Epithelial cell of esophagus (primary cell): ENCODE results near the gene JPT2.

Source experiments
- DNase-seq: peaks from one replicate; pipeline ENCODE4 v3.0.0; 2010; ENCODE audit warnings: low read depth
- H3K4me3 ChIP-seq: 2 replicates; pipeline ENCODE4 v1.5.1; 2011; ENCODE audit warnings: mild to moderate bottlenecking, low read length, control low read depth
- TF ChIP-seq, protein P1 (sequence below): IDR thresholded peaks from 2 replicates; pipeline ENCODE4 v1.5.1; 2011; ENCODE audit warnings: low read depth, mild to moderate bottlenecking, low read length, control low read depth, inconsistent platforms; ENCODE audit not compliant: insufficient read depth; ENCODE audit errors: missing control alignments

The JPT2 gene

DNA sequence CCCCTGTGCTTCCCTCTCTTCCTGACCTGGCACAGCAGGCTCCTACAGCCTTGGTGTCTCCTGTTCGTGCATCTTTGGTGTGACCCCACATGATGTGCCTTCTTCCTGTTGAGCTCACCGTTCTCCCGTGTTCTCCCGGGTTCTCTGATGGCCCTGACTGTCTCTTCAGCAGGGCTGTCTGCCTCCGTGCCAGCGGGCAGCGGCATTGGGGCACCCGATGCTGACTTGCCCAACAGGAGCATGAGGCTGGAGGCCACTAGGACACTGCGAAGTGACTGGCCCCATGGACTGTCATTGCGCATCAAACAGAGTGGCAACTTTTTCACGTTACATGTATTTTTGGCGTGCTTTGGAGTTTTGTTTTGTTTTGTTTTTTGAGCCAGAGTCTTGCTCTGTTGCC lies 43.5 kb upstream of the JPT2 start:
- H3K4me3 ChIP-seq: no peak overlapping the region
- TF ChIP-seq, protein P1, sequence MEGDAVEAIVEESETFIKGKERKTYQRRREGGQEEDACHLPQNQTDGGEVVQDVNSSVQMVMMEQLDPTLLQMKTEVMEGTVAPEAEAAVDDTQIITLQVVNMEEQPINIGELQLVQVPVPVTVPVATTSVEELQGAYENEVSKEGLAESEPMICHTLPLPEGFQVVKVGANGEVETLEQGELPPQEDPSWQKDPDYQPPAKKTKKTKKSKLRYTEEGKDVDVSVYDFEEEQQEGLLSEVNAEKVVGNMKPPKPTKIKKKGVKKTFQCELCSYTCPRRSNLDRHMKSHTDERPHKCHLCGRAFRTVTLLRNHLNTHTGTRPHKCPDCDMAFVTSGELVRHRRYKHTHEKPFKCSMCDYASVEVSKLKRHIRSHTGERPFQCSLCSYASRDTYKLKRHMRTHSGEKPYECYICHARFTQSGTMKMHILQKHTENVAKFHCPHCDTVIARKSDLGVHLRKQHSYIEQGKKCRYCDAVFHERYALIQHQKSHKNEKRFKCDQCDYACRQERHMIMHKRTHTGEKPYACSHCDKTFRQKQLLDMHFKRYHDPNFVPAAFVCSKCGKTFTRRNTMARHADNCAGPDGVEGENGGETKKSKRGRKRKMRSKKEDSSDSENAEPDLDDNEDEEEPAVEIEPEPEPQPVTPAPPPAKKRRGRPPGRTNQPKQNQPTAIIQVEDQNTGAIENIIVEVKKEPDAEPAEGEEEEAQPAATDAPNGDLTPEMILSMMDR: no peak
- DNase-seq: no peak

DNA sequence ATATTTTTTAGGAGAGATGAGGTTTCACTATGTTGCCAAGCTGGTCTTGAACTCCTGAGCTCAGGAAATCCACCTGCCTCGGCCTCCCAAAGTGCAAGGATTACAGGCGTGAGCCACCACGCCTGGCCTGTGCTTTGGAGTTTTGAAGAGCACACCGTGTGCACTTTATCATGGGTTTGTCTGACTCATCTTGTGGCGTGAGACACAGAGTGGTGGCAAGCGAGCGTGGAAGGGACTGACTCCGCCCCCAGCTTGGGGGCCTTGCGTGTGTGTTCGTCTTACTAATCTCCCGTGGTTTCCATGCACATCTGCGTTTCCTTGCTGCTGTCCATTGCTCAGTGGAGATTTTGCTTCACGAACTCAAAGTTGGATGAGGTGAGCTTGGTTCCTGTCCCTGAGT lies 43.0 kb upstream of the JPT2 start:
- DNase-seq: no peak
- TF ChIP-seq, protein P1: no peak
- no peak overlapping the region for H3K4me3 ChIP-seq

GRCh38 chr16:1637526-1637925 lies 40.6 kb upstream of the JPT2 start:
- DNase-seq: no peak
- H3K4me3 ChIP-seq: no peak overlapping the region
- TF ChIP-seq, protein P1: no peak

DNA sequence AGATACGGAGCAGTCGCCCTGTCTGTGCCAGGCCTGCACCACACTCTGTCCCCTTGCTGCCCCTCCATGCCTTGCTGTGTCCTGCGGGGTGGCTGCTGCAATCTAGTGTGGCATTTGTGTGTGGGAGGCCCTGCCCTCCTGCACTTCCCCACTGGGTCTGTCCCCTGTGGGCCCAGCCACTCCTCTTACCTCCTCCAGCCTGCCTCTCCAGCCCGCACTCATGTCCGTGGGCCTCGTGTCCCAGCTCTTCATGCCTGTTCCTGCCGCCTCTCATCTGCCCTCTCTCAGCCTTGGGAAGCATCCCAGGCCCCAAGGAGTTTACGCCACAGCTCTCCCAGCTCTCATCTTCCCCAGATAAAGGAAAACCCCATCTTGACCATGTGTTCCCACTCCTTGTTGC lies 39.3 kb upstream of the JPT2 start:
- TF ChIP-seq, protein P1: no peak
- DNase-seq: no peak
- no peak overlapping the region for H3K4me3 ChIP-seq

DNA sequence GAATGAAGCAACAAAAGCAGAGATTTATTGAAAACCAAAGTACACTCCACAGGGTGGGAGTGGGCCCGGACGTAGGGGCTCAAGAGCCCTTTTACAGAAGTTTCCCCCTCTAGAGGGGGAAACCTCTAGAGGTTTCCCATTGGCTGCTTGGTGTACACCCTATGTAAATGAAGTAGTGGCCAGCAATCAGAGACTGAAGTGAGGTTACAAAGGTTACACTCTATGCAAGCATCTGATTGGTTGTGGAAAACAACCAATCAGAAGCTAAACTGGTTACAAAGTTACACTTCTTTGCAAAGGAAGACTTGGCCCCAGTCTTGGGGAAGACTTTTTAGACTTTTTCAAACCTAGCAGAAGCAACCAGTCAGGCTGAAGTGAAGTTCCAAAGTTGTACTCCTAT lies 38.8 kb upstream of the JPT2 start:
- TF ChIP-seq, protein P1: no peak
- no peak for DNase-seq
- no peak overlapping the region for H3K4me3 ChIP-seq

- TF ChIP-seq, protein P1: no peak
- no peak for DNase-seq
- no peak overlapping the region for H3K4me3 ChIP-seq
Observed at GRCh38 chr16:1639860-1640259, 38.2 kb upstream of the JPT2 start.

- TF ChIP-seq, protein P1: no peak
- H3K4me3 ChIP-seq: no peak overlapping the region
- DNase-seq: no peak
Observed at GRCh38 chr16:1640261-1640941, 37.7 kb upstream of the JPT2 start.
